Activated CD4-positive, alpha-beta T cell treated with anti-CD3 and anti-CD28 coated beads, Interleukin-2, amount 10 ng/mL, durations not matched to agents 7 days and 5 days (primary cell): ENCODE results near the gene CRHBP. TPM values are rescaled to one million over a fixed set of nuclear protein-coding genes. Genes with fewer than 3 reads are reported as not detected.
"Not testable (repeated sequence)": the region's sequence is repeated elsewhere in the genome, so short reads cannot be mapped to it uniquely, and the experiment has no call there.

Experiments used
- CTCF ChIA-PET: fragments of 350-600 bp; sonication (Branson Sonifier 250); formaldehyde crosslinking; loops from one replicate; lab custom pipeline; 2021; ENCODE audit warnings: antibody characterized with exemption; lab: Charles Lee
- POLR2A ChIA-PET: fragments of 350-600 bp; sonication (Branson Sonifier 250); formaldehyde crosslinking; loops from one replicate; lab custom pipeline; 2021; ENCODE audit warnings: antibody characterized with exemption; lab: Charles Lee
- DNase-seq: peaks from one replicate; pipeline ENCODE4 v3.0.0-alpha.2; 2020
- H3K27ac Mint-ChIP-seq: one replicate; pipeline ENCODE4 v1.8.0; 2021; ENCODE audit warnings: mild to moderate bottlenecking, moderate library complexity, mixed read lengths
- H3K27me3 Mint-ChIP-seq: one replicate; pipeline ENCODE4 v1.8.0; 2021; ENCODE audit warnings: mixed read lengths
- H3K36me3 Mint-ChIP-seq: one replicate; pipeline ENCODE4 v1.8.0; 2021; ENCODE audit warnings: low read depth, mixed read lengths
- H3K4me1 Mint-ChIP-seq: one replicate; pipeline ENCODE4 v1.8.0; 2021; ENCODE audit warnings: mixed read lengths
- H3K4me3 Mint-ChIP-seq: one replicate; pipeline ENCODE4 v1.8.0; 2021; ENCODE audit warnings: mild to moderate bottlenecking, moderate library complexity, mixed read lengths
- H3K9me3 Mint-ChIP-seq: one replicate; pipeline ENCODE4 v1.8.0; 2021; ENCODE audit warnings: mixed read lengths
- total RNA-seq, 2 experiments: library from RNA; stranded (reverse); gene quantifications; one replicate each; pipeline ENCODE4 v1.2.3, GENCODE V29; 2021

Gene CRHBP
- under 1 TPM in 1 of 2 experiments, not detected in 1; 0.27 TPM for total RNA-seq

- Mint-ChIP-seq H3K4me3 (peak within 1 kb of the TSS; percentile 34), H3K27me3 (peaks cover 65% of the 10 kb centered on the region), H3K4me1 (peaks cover 6% of the 10 kb centered on the region), H3K9me3 (no peaks in the 10 kb centered on the region), H3K27ac (no peak within 1 kb of the TSS), H3K36me3 (no peaks in the 10 kb centered on the region)
- DNase-seq = no peak
- POLR2A ChIA-PET = no interaction called here
- CTCF ChIA-PET = interaction anchor here (1.1 kb wide), 1 partner anchor 25 kb away, joined by 3 read pairs; no protein-coding TSS in a partner anchor
Measured at GRCh38 chr5:76952795-76953536, at the start of gene CRHBP. CRHBP (plus strand) TSS chr5:76953045; CDS start chr5:76953135, 90 bp downstream.

GRCh38 chr5:76908166-76908565, 44.7 kb upstream of the CRHBP start:
- Mint-ChIP-seq H3K27ac (no peak overlapping the region), H3K9me3 (peaks cover 2% of the 10 kb centered on the region), H3K4me1 (no peaks in the 10 kb centered on the region), H3K4me3 (no peak overlapping the region), H3K36me3 (no peaks in the 10 kb centered on the region), H3K27me3 (no peaks in the 10 kb centered on the region)
- no peak for DNase-seq
- ChIA-PET POLR2A (no interaction called here), CTCF (no interaction called here)

GRCh38 chr5:76910344-76910933, 42.4 kb upstream of the CRHBP start:
- H3K4me3 Mint-ChIP-seq, DNase-seq, H3K27me3 Mint-ChIP-seq, H3K4me1 Mint-ChIP-seq, H3K36me3 Mint-ChIP-seq, POLR2A ChIA-PET, H3K9me3 Mint-ChIP-seq, H3K27ac Mint-ChIP-seq: not testable (repeated sequence)
- CTCF ChIA-PET = interaction anchor here (1.2 kb wide), 1 partner anchor 84 kb away, joined by 4 read pairs; no protein-coding TSS in a partner anchor

GRCh38 chr5:76914671-76915070, 38.2 kb upstream of the CRHBP start:
- CTCF ChIA-PET, H3K27ac Mint-ChIP-seq, DNase-seq, H3K27me3 Mint-ChIP-seq, POLR2A ChIA-PET, H3K9me3 Mint-ChIP-seq, H3K4me3 Mint-ChIP-seq, H3K36me3 Mint-ChIP-seq, H3K4me1 Mint-ChIP-seq: not testable (repeated sequence)

- POLR2A ChIA-PET = no interaction called here
- H3K27me3 Mint-ChIP-seq = no peaks in the 10 kb centered on the region
- H3K27ac Mint-ChIP-seq = no peak overlapping the region
- no peaks in the 10 kb centered on the region for H3K4me1 Mint-ChIP-seq
- CTCF ChIA-PET = no interaction called here
- H3K4me3 Mint-ChIP-seq = no peak overlapping the region
- H3K36me3 Mint-ChIP-seq = no peaks in the 10 kb centered on the region
- DNase-seq = no peak
- H3K9me3 Mint-ChIP-seq = peaks cover 3% of the 10 kb centered on the region
Measured at GRCh38 chr5:76918539-76918938, 34.3 kb upstream of the CRHBP start.

GRCh38 chr5:76920491-76920890, 32.4 kb upstream of the CRHBP start:
- Mint-ChIP-seq H3K4me1 (no peaks in the 10 kb centered on the region), H3K9me3 (no peaks in the 10 kb centered on the region), H3K27me3 (no peaks in the 10 kb centered on the region), H3K36me3 (no peaks in the 10 kb centered on the region), H3K4me3 (no peak overlapping the region), H3K27ac (no peak overlapping the region)
- ChIA-PET CTCF (interaction anchor here (0.7 kb wide), 1 partner anchor 570 kb away, joined by 3 read pairs; no protein-coding TSS in a partner anchor), POLR2A (no interaction called here)
- no peak for DNase-seq

GRCh38 chr5:76926329-76927105, 26.3 kb upstream of the CRHBP start:
- no peaks in the 10 kb centered on the region for H3K36me3 Mint-ChIP-seq
- peaks cover 6% of the 10 kb centered on the region for H3K27me3 Mint-ChIP-seq
- H3K4me3 Mint-ChIP-seq = no peak overlapping the region
- ChIA-PET CTCF (no interaction called here), POLR2A (interaction anchor here (0.6 kb wide), 1 partner anchor 367 kb away, joined by 3 read pairs; no protein-coding TSS in a partner anchor)
- DNase-seq = no peak
- no peaks in the 10 kb centered on the region for H3K4me1 Mint-ChIP-seq
- H3K9me3 Mint-ChIP-seq = no peaks in the 10 kb centered on the region
- no peak overlapping the region for H3K27ac Mint-ChIP-seq

GRCh38 chr5:76927961-76928360, 24.9 kb upstream of the CRHBP start:
- POLR2A ChIA-PET = no interaction called here
- Mint-ChIP-seq H3K36me3 (no peaks in the 10 kb centered on the region), H3K27ac (no peak overlapping the region), H3K4me3 (no peak overlapping the region), H3K9me3 (no peaks in the 10 kb centered on the region), H3K27me3 (peaks cover 6% of the 10 kb centered on the region), H3K4me1 (no peaks in the 10 kb centered on the region)
- CTCF ChIA-PET = no interaction called here
- no peak for DNase-seq

- no peak overlapping the region for H3K27ac Mint-ChIP-seq
- H3K4me1 Mint-ChIP-seq = no peaks in the 10 kb centered on the region
- no peak for DNase-seq
- POLR2A ChIA-PET = no interaction called here
- H3K27me3 Mint-ChIP-seq = peaks cover 10% of the 10 kb centered on the region
- no peaks in the 10 kb centered on the region for H3K36me3 Mint-ChIP-seq
- no peak overlapping the region for H3K4me3 Mint-ChIP-seq
- no peaks in the 10 kb centered on the region for H3K9me3 Mint-ChIP-seq
- CTCF ChIA-PET = interaction anchor here (0.6 kb wide), 1 partner anchor 116 kb away, joined by 5 read pairs; no protein-coding TSS in a partner anchor
Measured at GRCh38 chr5:76930083-76930482, 22.8 kb upstream of the CRHBP start.

GRCh38 chr5:76938177-76938576, 14.7 kb upstream of the CRHBP start:
- Mint-ChIP-seq H3K36me3 (peaks cover 2% of the 10 kb centered on the region), H3K27ac (no peak overlapping the region), H3K9me3 (no peaks in the 10 kb centered on the region), H3K4me3 (no peak overlapping the region), H3K4me1 (no peaks in the 10 kb centered on the region), H3K27me3 (peaks cover 14% of the 10 kb centered on the region)
- POLR2A ChIA-PET = no interaction called here
- CTCF ChIA-PET = interaction anchor here (0.9 kb wide), 1 partner anchor 86 kb away, joined by 3 read pairs; no protein-coding TSS in a partner anchor
- DNase-seq = no peak

- Mint-ChIP-seq H3K27ac (no peak overlapping the region), H3K4me1 (no peaks in the 10 kb centered on the region), H3K36me3 (no peaks in the 10 kb centered on the region), H3K9me3 (no peaks in the 10 kb centered on the region), H3K27me3 (peaks cover 14% of the 10 kb centered on the region), H3K4me3 (no peak overlapping the region)
- POLR2A ChIA-PET = no interaction called here
- DNase-seq = no peak
- CTCF ChIA-PET = no interaction called here
Measured at GRCh38 chr5:76941000-76941399, 11.8 kb upstream of the CRHBP start.

GRCh38 chr5:76941442-76941841, 11.4 kb upstream of the CRHBP start:
- H3K27me3 Mint-ChIP-seq = peaks cover 16% of the 10 kb centered on the region
- CTCF ChIA-PET = no interaction called here
- H3K4me1 Mint-ChIP-seq = no peaks in the 10 kb centered on the region

GRCh38 chr5:76942581-76942980, 10.3 kb upstream of the CRHBP start:
- Mint-ChIP-seq H3K4me3 (no peak overlapping the region), H3K27me3 (peaks cover 20% of the 10 kb centered on the region), H3K4me1 (no peaks in the 10 kb centered on the region), H3K9me3 (no peaks in the 10 kb centered on the region), H3K27ac (no peak overlapping the region), H3K36me3 (no peaks in the 10 kb centered on the region)
- POLR2A ChIA-PET = no interaction called here
- no peak for DNase-seq
- CTCF ChIA-PET = no interaction called here

More at GRCh38 chr5:76941442-76941841, 11.4 kb upstream of the CRHBP start:
- Mint-ChIP-seq H3K36me3 (no peaks in the 10 kb centered on the region), H3K4me3 (no peak overlapping the region), H3K27ac (no peak overlapping the region), H3K9me3 (no peaks in the 10 kb centered on the region)
- no peak for DNase-seq
- POLR2A ChIA-PET = no interaction called here
